Spleen (tissue), 11 donors: ENCODE measurements around the gene PTN. TPM values are rescaled to one million over a fixed set of nuclear protein-coding genes. Genes with fewer than 3 reads are reported as not detected.

Experiments
- DNase-seq: peaks from one replicate; pipeline ENCODE4 v3.0.0-alpha.2; 2020
- H3K27ac ChIP-seq, 8 donors: fragments of 200-600 bp; sonication (generic) in 7 of 8; 1 replicate in 4 of 8; 2 replicates in 4 of 8; pipeline versions ENCODE4 v1.5.0 to v1.8.0; 2016 to 2021; ENCODE audit warnings: inconsistent platforms in 4 of 8, mild to moderate bottlenecking in 4 of 8, moderate library complexity in 1 of 8
- H3K27me3 ChIP-seq, 7 donors: fragments of 200-600 bp; sonication (generic) in 6 of 7; replicated peaks in 1 of 7; 1 replicate in 4 of 7; 2 replicates in 3 of 7; pipeline versions ENCODE4 v1.5.0 to v1.8.0; 2016 to 2021; ENCODE audit warnings: inconsistent platforms in 3 of 7, mild to moderate bottlenecking in 1 of 7
- H3K36me3 ChIP-seq, 6 donors: fragments of 200-600 bp; sonication (generic) in 5 of 6; 1 replicate in 4 of 6; 2 replicates in 2 of 6; pipeline versions ENCODE4 v1.5.0 to v1.8.0; 2016 to 2021; ENCODE audit warnings: inconsistent platforms in 2 of 6
- H3K4me1 ChIP-seq, 6 donors: fragments of 200-600 bp; sonication (generic) in 5 of 6; 1 replicate in 3 of 6; 2 replicates in 3 of 6; pipeline versions ENCODE4 v1.5.0 to v1.8.0; 2016 to 2021; ENCODE audit warnings: inconsistent platforms in 3 of 6
- H3K4me3 ChIP-seq, 8 donors: fragments of 200-600 bp; sonication (generic) in 7 of 8; 1 replicate in 4 of 8; 2 replicates in 4 of 8; pipeline versions ENCODE4 v1.5.0 to v1.8.0; 2016 to 2021; ENCODE audit warnings: inconsistent platforms in 4 of 8, mild to moderate bottlenecking in 4 of 8, moderate library complexity in 2 of 8
- H3K9me3 ChIP-seq, 8 donors: fragments of 200-600 bp; sonication (generic) in 7 of 8; 1 replicate in 4 of 8; 2 replicates in 4 of 8; pipeline versions ENCODE4 v1.5.0 to v1.8.0; 2016 to 2021; ENCODE audit warnings: inconsistent platforms in 4 of 8
- CTCF ChIP-seq, 11 experiments: fragments of 200-600 bp in 7 of 11; fragments of 450-650 bp in 4 of 11; sonication (generic) in 4 of 11; IDR thresholded peaks in 8 of 11; conservative IDR thresholded peaks in 3 of 11; 1 replicate in 7 of 11; 2 replicates in 4 of 11; pipeline versions ENCODE4 v1.4.0 to v1.8.0; 2016 to 2021; ENCODE audit warnings: antibody characterized with exemption in 11 of 11, inconsistent platforms in 4 of 11, mild to moderate bottlenecking in 1 of 11
- POLR2A ChIP-seq, 3 donors: fragments of 450-650 bp; IDR thresholded peaks; one replicate each; pipeline ENCODE4 v1.5.1; 2017; ENCODE audit warnings: antibody characterized with exemption in 3 of 3, mild to moderate bottlenecking in 1 of 3
- POLR2AphosphoS5 ChIP-seq, 3 donors: sonication (generic); formaldehyde crosslinking; IDR thresholded peaks; one replicate each; pipeline ENCODE4 v1.5.1; 2017; ENCODE audit warnings: antibody characterized with exemption in 3 of 3
- WGBS, 5 donors: extraction: QIAGEN DNeasy Blood & Tissue Kit in 3 of 5; methylation state at CpG; one replicate each; pipeline versions ENCODE4 v1.1.5 to v1.1.7; 2013 to 2018; 5-methylcytosine and 5-hydroxymethylcytosine counted together
- intact Hi-C: fragments of 100-400 bp; cut with DNase I; formaldehyde crosslinking; loops from one replicate; pipeline ENCODE4 v1.15.0; 2023; ENCODE audit warnings: low total_unique reads
- polyA plus RNA-seq, 3 donors: library from polyadenylated mRNA; stranded (reverse); fragments of 200-250 nt; gene quantifications; one replicate each; pipeline ENCODE4 v1.2.1, GENCODE V29; 2013
- total RNA-seq, 7 donors: library from RNA; depleted of rRNA in 3 of 7; stranded (reverse); fragments of >200 nt in 3 of 7; fragmentation: NEBNext Ultra II Directional in 4 of 7; extraction: Animal tissue kit (Norgen Biotek cat#: 25700) in 4 of 7; gene quantifications; one replicate each; pipeline versions ENCODE4 v1.1.0 to v1.2.1, GENCODE V29; 2016 to 2021
- donor health status: healthy with polysubstance abuse.
- donor health status: DM: no; HTN: no; CAD: no; lungs with moderate emphysema.
- donor health status: DM: no; HTN: no; CAD: no.
- donor health status: Bipolar disorder and iron deficiency.
- donor health status: healthy.
- donor health status: DM: no; HTN: no; CAD: no.
- donor health status: DM: yes; HTN: yes; CAD: no.

Gene PTN
- total and polyA plus RNA-seq, 10 donors: 2.1 to 21.1 (median 6.2) TPM

GRCh38 chr7:137363683-137364082, 20.1 kb upstream of the PTN start:
- intact Hi-C loops: no loop called here
- Histone ChIP-seq H3K27me3 (no peaks in the 10 kb centered on the region), H3K9me3 (peaks cover 0 to 62% (median 38%) of the 10 kb centered on the region in 8 donors), H3K36me3 (no peaks in the 10 kb centered on the region), H3K27ac (no peak overlapping the region), H3K4me1 (no peaks in the 10 kb centered on the region), H3K4me3 (no peak overlapping the region)
- WGBS, 5 donors: 88 to 92% (median 90%) methylated on average over 6 of the region's 6 CpGs
- DNase-seq: peak; percentile 41
- TF ChIP-seq POLR2A (IDR thresholded peaks at IDR 0.05) (no peak), CTCF (IDR thresholded peaks at IDR 0.05 in 8 of 11, conservative IDR thresholded peaks at IDR 0.05 in 3 of 11) (no peak), POLR2AphosphoS5 (IDR thresholded peaks at IDR 0.05) (no peak)

GRCh38 chr7:137360087-137360679, 16.6 kb upstream of the PTN start:
- H3K27ac ChIP-seq: no peak overlapping the region
- intact Hi-C loops: no loop called here

GRCh38 chr7:137354961-137355360, 11.4 kb upstream of the PTN start:
- intact Hi-C loops: no loop called here
- H3K27me3 ChIP-seq: no peaks in the 10 kb centered on the region
- H3K9me3 ChIP-seq: peaks cover 0 to 20% (median 13%) of the 10 kb centered on the region in 8 donors
- H3K4me3 ChIP-seq: no peak overlapping the region
- TF ChIP-seq CTCF (IDR thresholded peaks at IDR 0.05 in 8 of 11, conservative IDR thresholded peaks at IDR 0.05 in 3 of 11): no peak
- no peak for TF ChIP-seq POLR2AphosphoS5 (IDR thresholded peaks at IDR 0.05)
- no peak for TF ChIP-seq POLR2A (IDR thresholded peaks at IDR 0.05)
- H3K4me1 ChIP-seq: no peaks in the 10 kb centered on the region
- DNase-seq: no peak
- no peaks in the 10 kb centered on the region for H3K36me3 ChIP-seq
- H3K27ac ChIP-seq: no peak overlapping the region

More at GRCh38 chr7:137360087-137360679, 16.6 kb upstream of the PTN start:
- no peaks in the 10 kb centered on the region for H3K4me1 ChIP-seq
- 35 to 92% (median 41%) methylated on average over 1 of the region's 1 CpG for WGBS, 5 donors
- no peaks in the 10 kb centered on the region for H3K36me3 ChIP-seq
- DNase-seq: no peak
- no peaks in the 10 kb centered on the region for H3K27me3 ChIP-seq
- TF ChIP-seq POLR2A (IDR thresholded peaks at IDR 0.05) (no peak), POLR2AphosphoS5 (IDR thresholded peaks at IDR 0.05) (no peak), CTCF (IDR thresholded peaks at IDR 0.05 in 8 of 11, conservative IDR thresholded peaks at IDR 0.05 in 3 of 11) (no peak)
- H3K4me3 ChIP-seq: no peak overlapping the region
- H3K9me3 ChIP-seq: peaks cover 0 to 64% (median 41%) of the 10 kb centered on the region in 8 donors

- no peaks in the 10 kb centered on the region for H3K27me3 ChIP-seq
- TF ChIP-seq CTCF (IDR thresholded peaks at IDR 0.05 in 8 of 11, conservative IDR thresholded peaks at IDR 0.05 in 3 of 11) (no peak), POLR2AphosphoS5 (IDR thresholded peaks at IDR 0.05) (no peak), POLR2A (IDR thresholded peaks at IDR 0.05) (no peak)
- 43 to 78% (median 74%) methylated on average over 5 of the region's 5 CpGs for WGBS, 5 donors
- intact Hi-C loops: no loop called here
- no peak overlapping the region for H3K4me3 ChIP-seq
- DNase-seq: no peak
- no peaks in the 10 kb centered on the region for H3K36me3 ChIP-seq
- H3K27ac ChIP-seq: no peak overlapping the region
- no peaks in the 10 kb centered on the region for H3K4me1 ChIP-seq
- H3K9me3 ChIP-seq: peaks cover 0 to 15% (median 8%) of the 10 kb centered on the region in 8 donors
These were observed 10.9 kb upstream of the PTN start for GRCh38 chr7:137354396-137354795.
